Natural killer cell (primary cell): ENCODE data around the gene TMEM169. TPM values are rescaled to one million over a fixed set of nuclear protein-coding genes. Genes with fewer than 3 reads are reported as not detected.

Source experiments
- ATAC-seq, 3 donors: fragments of 150-1000 bp in 2 of 3; fragments of 200-7000 bp in 1 of 3; cut with Tn5 transposase; 1 replicate in 1 of 3; 2 replicates in 2 of 3; pipeline ENCODE4 v1.10.0; 2021; ENCODE audit warnings: mild to moderate bottlenecking in 2 of 3, moderate library complexity in 2 of 3
- DNase-seq, 2 donors: peaks; one replicate each; pipeline versions ENCODE4 v3.0.0 to v3.0.0-alpha.2; 2013 to 2021; ENCODE audit warnings: mixed read lengths in 1 of 2
- H3K27ac ChIP-seq: one replicate; pipeline ENCODE4 v1.5.1; 2013; ENCODE audit warnings: mild to moderate bottlenecking, low read length
- H3K27me3 ChIP-seq: one replicate; pipeline ENCODE4 v1.6.1; 2013; ENCODE audit warnings: low read length; ENCODE audit not compliant: control insufficient read depth, insufficient read depth
- H3K36me3 ChIP-seq: one replicate; pipeline ENCODE4 v1.6.1; 2013; ENCODE audit warnings: low read length; ENCODE audit not compliant: control insufficient read depth, insufficient read depth
- H3K4me1 ChIP-seq: one replicate; pipeline ENCODE4 v1.6.1; 2013; ENCODE audit warnings: low read length; ENCODE audit not compliant: control insufficient read depth, insufficient read depth
- H3K4me3 ChIP-seq: one replicate; pipeline ENCODE4 v1.5.1; 2013; ENCODE audit warnings: low read length
- H3K9me3 ChIP-seq: one replicate; pipeline ENCODE4 v1.6.1; 2013; ENCODE audit warnings: low read length; ENCODE audit not compliant: control insufficient read depth, insufficient read depth
- H3K27ac Mint-ChIP-seq, 2 donors: one replicate each; pipeline ENCODE4 v1.8.0; 2022; ENCODE audit warnings: mild to moderate bottlenecking in 2 of 2, mixed read lengths in 2 of 2, moderate library complexity in 1 of 2
- H3K27me3 Mint-ChIP-seq, 2 donors: one replicate each; pipeline ENCODE4 v1.8.0; 2022; ENCODE audit warnings: low read depth in 2 of 2, mixed read lengths in 2 of 2
- H3K36me3 Mint-ChIP-seq: one replicate; pipeline ENCODE4 v1.8.0; 2022; ENCODE audit warnings: mixed read lengths
- H3K4me1 Mint-ChIP-seq, 2 donors: one replicate each; pipeline ENCODE4 v1.8.0; 2022; ENCODE audit warnings: mixed read lengths in 2 of 2
- H3K4me3 Mint-ChIP-seq: one replicate; pipeline ENCODE4 v1.8.0; 2022; ENCODE audit warnings: mild to moderate bottlenecking, moderate library complexity, mixed read lengths
- H3K9me3 Mint-ChIP-seq, 2 donors: one replicate each; pipeline ENCODE4 v1.8.0; 2022; ENCODE audit warnings: mixed read lengths in 2 of 2
- WGBS: methylation state at CpG from one replicate; pipeline ENCODE4 v1.1.7; 2013; ENCODE audit warnings: missing lambda C conversion rate; ENCODE audit not compliant: insufficient coverage; 5-methylcytosine and 5-hydroxymethylcytosine counted together
- intact Hi-C: fragments of 100-400 bp; cut with micrococcal nuclease; formaldehyde crosslinking; loops from one replicate; pipeline ENCODE4 v1.14.2; 2022
- total RNA-seq, 4 donors: library from RNA; stranded (reverse); fragments of 120-200 nt in 1 of 4; gene quantifications; one replicate each; pipeline versions ENCODE4 v1.2.3 to v1.2.4, GENCODE V29; 2013 to 2022
- TF ChIP-seq, protein P1 (sequence below): fragments of 200-600 bp; IDR thresholded peaks from one replicate; pipeline ENCODE4 v1.8.0; 2022; ENCODE audit warnings: antibody characterized with exemption

Gene TMEM169
- total RNA-seq, 3 donors from 2014 or later (not counting 1 experiment from before 2014, with no cell fraction given): 0.68 to 1.5 (median 0.98) TPM

GRCh38 chr2:216057688-216058193 is 24.0 kb upstream of the TMEM169 start:
- ATAC-seq (peak; percentile 94 to 95 (median 95)), DNase-seq (peak; percentile 36 to 83)
- H3K9me3 Mint-ChIP-seq: no peaks in the 10 kb centered on the region
- peak overlapping the region; percentile 93 to 94 for H3K27ac Mint-ChIP-seq
- 6% methylated on average over 7 of the region's 7 CpGs for WGBS
- no peaks in the 10 kb centered on the region for H3K9me3 ChIP-seq
- no peaks in the 10 kb centered on the region for H3K27me3 Mint-ChIP-seq
- H3K4me3 Mint-ChIP-seq: peak overlapping the region; percentile 81
- H3K27me3 ChIP-seq: no peaks in the 10 kb centered on the region
- peak overlapping the region; percentile 97 for H3K27ac ChIP-seq
- intact Hi-C loops: no loop called here
- peaks cover 2% of the 10 kb centered on the region for H3K36me3 ChIP-seq
- TF ChIP-seq, protein P1, sequence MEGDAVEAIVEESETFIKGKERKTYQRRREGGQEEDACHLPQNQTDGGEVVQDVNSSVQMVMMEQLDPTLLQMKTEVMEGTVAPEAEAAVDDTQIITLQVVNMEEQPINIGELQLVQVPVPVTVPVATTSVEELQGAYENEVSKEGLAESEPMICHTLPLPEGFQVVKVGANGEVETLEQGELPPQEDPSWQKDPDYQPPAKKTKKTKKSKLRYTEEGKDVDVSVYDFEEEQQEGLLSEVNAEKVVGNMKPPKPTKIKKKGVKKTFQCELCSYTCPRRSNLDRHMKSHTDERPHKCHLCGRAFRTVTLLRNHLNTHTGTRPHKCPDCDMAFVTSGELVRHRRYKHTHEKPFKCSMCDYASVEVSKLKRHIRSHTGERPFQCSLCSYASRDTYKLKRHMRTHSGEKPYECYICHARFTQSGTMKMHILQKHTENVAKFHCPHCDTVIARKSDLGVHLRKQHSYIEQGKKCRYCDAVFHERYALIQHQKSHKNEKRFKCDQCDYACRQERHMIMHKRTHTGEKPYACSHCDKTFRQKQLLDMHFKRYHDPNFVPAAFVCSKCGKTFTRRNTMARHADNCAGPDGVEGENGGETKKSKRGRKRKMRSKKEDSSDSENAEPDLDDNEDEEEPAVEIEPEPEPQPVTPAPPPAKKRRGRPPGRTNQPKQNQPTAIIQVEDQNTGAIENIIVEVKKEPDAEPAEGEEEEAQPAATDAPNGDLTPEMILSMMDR: no peak
- peaks cover 14% of the 10 kb centered on the region for H3K4me1 ChIP-seq
- H3K36me3 Mint-ChIP-seq: no peaks in the 10 kb centered on the region
- peak overlapping the region; percentile 17 for H3K4me3 ChIP-seq
- H3K4me1 Mint-ChIP-seq: peaks cover 36 to 37% of the 10 kb centered on the region in 2 donors

- H3K4me1 Mint-ChIP-seq: peaks cover 36 to 37% of the 10 kb centered on the region in 2 donors
- intact Hi-C loops: no loop called here
- 100% methylated on average over 3 of the region's 5 CpGs for WGBS
- H3K27ac ChIP-seq: no peak overlapping the region
- peaks cover 6% of the 10 kb centered on the region for H3K36me3 ChIP-seq
- H3K36me3 Mint-ChIP-seq: no peaks in the 10 kb centered on the region
- peak overlapping the region; percentile 65 for H3K4me3 Mint-ChIP-seq
- TF ChIP-seq, protein P1: peak; percentile 18
- peaks cover 14% of the 10 kb centered on the region for H3K4me1 ChIP-seq
- H3K4me3 ChIP-seq: no peak overlapping the region
- no peaks in the 10 kb centered on the region for H3K27me3 Mint-ChIP-seq
- peak overlapping the region; percentile 93 to 94 for H3K27ac Mint-ChIP-seq
- DNase-seq: peak in 1 of 2 donors; percentile 35
- ATAC-seq: no peak
- no peaks in the 10 kb centered on the region for H3K9me3 Mint-ChIP-seq
- H3K9me3 ChIP-seq: no peaks in the 10 kb centered on the region
- H3K27me3 ChIP-seq: no peaks in the 10 kb centered on the region
These were observed 22.4 kb upstream of the TMEM169 start for GRCh38 chr2:216059233-216059834.

DNA sequence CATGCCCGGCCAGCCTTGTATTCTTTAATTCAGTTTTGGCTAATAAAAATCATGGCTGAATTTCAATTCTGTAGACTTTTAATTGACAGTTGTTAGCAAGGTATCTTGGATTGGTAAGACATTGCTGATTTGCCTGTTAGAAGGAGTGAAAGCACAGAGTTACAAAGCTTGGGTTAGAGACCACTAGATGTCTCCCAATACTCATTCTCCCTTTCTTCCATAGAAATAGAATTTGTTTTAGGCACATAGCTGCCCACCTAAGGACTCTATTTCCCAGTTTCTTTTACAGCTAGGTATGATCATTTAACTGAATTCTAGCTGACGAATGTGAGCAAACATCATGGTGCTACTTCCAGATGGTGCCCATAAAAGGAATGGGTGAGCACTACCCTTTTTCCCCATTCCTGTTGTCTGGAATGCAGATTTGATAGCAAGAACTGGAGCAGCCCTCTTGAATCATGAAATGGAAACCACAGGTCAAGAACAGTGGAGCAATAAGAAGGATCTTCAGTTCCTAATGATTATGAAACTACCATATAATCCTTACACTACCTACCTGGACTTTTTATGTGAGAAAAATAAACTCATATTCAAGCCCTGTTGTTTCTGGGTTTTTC is 17.6 kb upstream of the TMEM169 start:
- Mint-ChIP-seq H3K36me3 (no peaks in the 10 kb centered on the region), H3K9me3 (no peaks in the 10 kb centered on the region), H3K27ac (no peak overlapping the region), H3K27me3 (no peaks in the 10 kb centered on the region), H3K4me1 (peaks cover 10 to 11% of the 10 kb centered on the region in 2 donors), H3K4me3 (no peak overlapping the region)
- no peak for ATAC-seq
- DNase-seq: no peak
- Histone ChIP-seq H3K4me3 (no peak overlapping the region), H3K27ac (no peak overlapping the region), H3K36me3 (peaks cover 16% of the 10 kb centered on the region), H3K9me3 (no peaks in the 10 kb centered on the region), H3K4me1 (no peaks in the 10 kb centered on the region), H3K27me3 (no peaks in the 10 kb centered on the region)
- intact Hi-C loops: no loop called here
- 96% methylated on average over 2 of the region's 2 CpGs for WGBS
- TF ChIP-seq, protein P1: no peak
